CD4-positive, alpha-beta T cell (primary cell): ENCODE measurements around the gene IGF2BP2. TPM values are rescaled to one million over a fixed set of nuclear protein-coding genes. Genes with fewer than 3 reads are reported as not detected.

Experiments used
- ATAC-seq: fragments of 200-7000 bp; cut with Tn5 transposase; one replicate; pipeline ENCODE4 v1.10.0; 2022; ENCODE audit warnings: mild to moderate bottlenecking; ENCODE audit not compliant: poor library complexity
- CTCF ChIA-PET: fragments of 350-600 bp; sonication (Branson Sonifier 250); formaldehyde crosslinking; loops from one replicate; lab custom pipeline; 2021; ENCODE audit warnings: antibody characterized with exemption, inconsistent platforms; lab: Charles Lee
- POLR2A ChIA-PET: fragments of 350-600 bp; sonication (Branson Sonifier 250); formaldehyde crosslinking; loops from one replicate; lab custom pipeline; 2021; ENCODE audit warnings: antibody characterized with exemption, inconsistent platforms; lab: Charles Lee
- DNase-seq, 14 experiments: peaks; one replicate each; pipeline ENCODE4 v3.0.0-alpha.2; 2013 to 2020; ENCODE audit warnings: mixed read lengths in 2 of 14
- H3K27ac ChIP-seq, 2 donors: one replicate each; pipeline versions ENCODE4 v1.5.1 to v1.7.0; 2013; ENCODE audit warnings: low read length in 2 of 2, low read depth in 1 of 2, mild to moderate bottlenecking in 1 of 2
- H3K27me3 ChIP-seq, 2 experiments: 1 replicate in 1 of 2; 2 replicates in 1 of 2; pipeline versions ENCODE4 v1.6.1 to v1.7.0; 2013; ENCODE audit warnings: low read length in 2 of 2, control low read depth in 1 of 2, mild to moderate bottlenecking in 1 of 2, moderate library complexity in 1 of 2; ENCODE audit not compliant: insufficient read depth in 2 of 2, control insufficient read depth in 1 of 2
- H3K36me3 ChIP-seq: one replicate; pipeline ENCODE4 v1.6.1; 2013; ENCODE audit warnings: low read length, control low read depth; ENCODE audit not compliant: insufficient read depth
- H3K4me1 ChIP-seq: one replicate; pipeline ENCODE4 v1.6.1; 2013; ENCODE audit warnings: low read length, control low read depth; ENCODE audit not compliant: insufficient read depth
- H3K4me3 ChIP-seq: one replicate; pipeline ENCODE4 v1.5.1; 2013; ENCODE audit warnings: mild to moderate bottlenecking, low read length, moderate library complexity
- H3K9me3 ChIP-seq, 2 experiments: 1 replicate in 1 of 2; 2 replicates in 1 of 2; pipeline versions ENCODE4 v1.6.1 to v1.7.0; 2013; ENCODE audit warnings: low read length in 2 of 2, mild to moderate bottlenecking in 2 of 2, control low read depth in 1 of 2, moderate library complexity in 1 of 2; ENCODE audit not compliant: control insufficient read depth in 1 of 2, insufficient read depth in 1 of 2
- H3K27ac Mint-ChIP-seq: one replicate; pipeline ENCODE4 v1.8.0; 2020; ENCODE audit warnings: mixed read lengths
- H3K27me3 Mint-ChIP-seq: one replicate; pipeline ENCODE4 v1.8.0; 2021; ENCODE audit warnings: mixed read lengths
- H3K36me3 Mint-ChIP-seq: one replicate; pipeline ENCODE4 v1.8.0; 2021; ENCODE audit warnings: low read depth, mixed read lengths
- H3K4me1 Mint-ChIP-seq: one replicate; pipeline ENCODE4 v1.8.0; 2021; ENCODE audit warnings: low read depth, mixed read lengths
- H3K4me3 Mint-ChIP-seq: one replicate; pipeline ENCODE4 v1.8.0; 2020; ENCODE audit warnings: mild to moderate bottlenecking, mixed read lengths
- H3K9me3 Mint-ChIP-seq: one replicate; pipeline ENCODE4 v1.8.0; 2020; ENCODE audit warnings: mixed read lengths
- CTCF ChIP-seq: fragments of 200-600 bp; IDR thresholded peaks from one replicate; pipeline ENCODE4 v1.8.0; 2022; ENCODE audit warnings: antibody characterized with exemption, mild to moderate bottlenecking
- intact Hi-C, 2 experiments: fragments of 100-400 bp; cut with DNase I in 1 of 2; cut with micrococcal nuclease in 1 of 2; formaldehyde crosslinking; loops; one replicate each; pipeline versions ENCODE4 v1.15.1 to v1.9.0; 2023 to 2025; cut with DNase I, micrococcal nuclease
- total RNA-seq, 174 experiments: library from RNA in 2 of 174; stranded (reverse) in 2 of 174; gene quantifications; one replicate each; pipeline ENCODE4 v1.2.3 and lab custom pipeline; 2021 to 2026

The IGF2BP2 gene
- total RNA-seq, 2 experiments from 2014 or later: 0.25 to 0.50 TPM

GRCh38 chr3:185837414-185837813, 12.6 kb upstream of the IGF2BP2 start:
- no peak for ATAC-seq
- Histone ChIP-seq H3K27ac (no peak overlapping the region), H3K4me3 (no peak overlapping the region), H3K36me3 (no peaks in the 10 kb centered on the region), H3K27me3 (peaks cover 3 to 7% of the 10 kb centered on the region in 2 experiments), H3K4me1 (no peaks in the 10 kb centered on the region), H3K9me3 (peaks cover 0 to 3% of the 10 kb centered on the region in 2 experiments)
- TF ChIP-seq CTCF: no peak
- ChIA-PET POLR2A (no interaction called here), CTCF (no interaction called here)
- H3K27ac Mint-ChIP-seq: no peak overlapping the region
- no peaks in the 10 kb centered on the region for H3K36me3 Mint-ChIP-seq
- DNase-seq: no peak
- no peaks in the 10 kb centered on the region for H3K9me3 Mint-ChIP-seq
- no peaks in the 10 kb centered on the region for H3K4me1 Mint-ChIP-seq
- intact Hi-C loops: no loop called here
- H3K27me3 Mint-ChIP-seq: peaks cover 26% of the 10 kb centered on the region
- no peak overlapping the region for H3K4me3 Mint-ChIP-seq

GRCh38 chr3:185831990-185832389, 7.1 kb upstream of the IGF2BP2 start:
- Mint-ChIP-seq H3K9me3 (no peaks in the 10 kb centered on the region), H3K4me3 (no peak overlapping the region), H3K36me3 (no peaks in the 10 kb centered on the region), H3K4me1 (no peaks in the 10 kb centered on the region), H3K27me3 (peaks cover 62% of the 10 kb centered on the region), H3K27ac (no peak overlapping the region)
- ChIA-PET POLR2A (no interaction called here), CTCF (interaction anchor here (1.2 kb wide), 1 partner anchor 21 kb away, joined by 3 read pairs; no protein-coding TSS in a partner anchor)
- no peaks in the 10 kb centered on the region for H3K4me1 ChIP-seq
- H3K36me3 ChIP-seq: no peaks in the 10 kb centered on the region
- no peak for TF ChIP-seq CTCF
- DNase-seq (no peak), ATAC-seq (no peak)
- peaks cover 4 to 39% of the 10 kb centered on the region in 2 experiments for H3K27me3 ChIP-seq
- H3K4me3 ChIP-seq: no peak overlapping the region
- intact Hi-C loops: no loop called here
- peaks cover 0 to 3% of the 10 kb centered on the region in 2 experiments for H3K9me3 ChIP-seq
- no peak overlapping the region for H3K27ac ChIP-seq

- H3K27me3 ChIP-seq: peaks cover 11 to 47% of the 10 kb centered on the region in 2 experiments
- H3K27ac ChIP-seq: no peak overlapping the region
- H3K4me1 ChIP-seq: peaks cover 2% of the 10 kb centered on the region
- no peak overlapping the region for H3K4me3 ChIP-seq
- peaks cover 0 to 4% of the 10 kb centered on the region in 2 experiments for H3K9me3 ChIP-seq
- no peaks in the 10 kb centered on the region for H3K9me3 Mint-ChIP-seq
- no peaks in the 10 kb centered on the region for H3K36me3 ChIP-seq
- H3K36me3 Mint-ChIP-seq: no peaks in the 10 kb centered on the region
- TF ChIP-seq CTCF: no peak
- H3K4me1 Mint-ChIP-seq: no peaks in the 10 kb centered on the region
- H3K27me3 Mint-ChIP-seq: peaks cover 70% of the 10 kb centered on the region
- ATAC-seq: no peak
- DNase-seq: no peak
- ChIA-PET POLR2A (no interaction called here), CTCF (interaction anchor here (1.2 kb wide), 1 partner anchor 20 kb away, joined by 3 read pairs; no protein-coding TSS in a partner anchor)
- no peak overlapping the region for H3K27ac Mint-ChIP-seq
- intact Hi-C loops: no loop called here
- no peak overlapping the region for H3K4me3 Mint-ChIP-seq
Observed at GRCh38 chr3:185831195-185831594, 6.4 kb upstream of the IGF2BP2 start.
